Erythroblast (primary cell): ENCODE data around the gene HEG1.

Experiments used
- GATA1 ChIP-seq: IDR thresholded peaks from 2 replicates; pipeline ENCODE4 v1.6.1; 2011; ENCODE audit warnings: low read depth, mild to moderate bottlenecking, control low read depth, low read length, moderate library complexity
- POLR2A ChIP-seq: IDR thresholded peaks from 2 replicates; pipeline ENCODE4 v1.6.1; 2011; ENCODE audit warnings: mild to moderate bottlenecking, low read length

DNA sequence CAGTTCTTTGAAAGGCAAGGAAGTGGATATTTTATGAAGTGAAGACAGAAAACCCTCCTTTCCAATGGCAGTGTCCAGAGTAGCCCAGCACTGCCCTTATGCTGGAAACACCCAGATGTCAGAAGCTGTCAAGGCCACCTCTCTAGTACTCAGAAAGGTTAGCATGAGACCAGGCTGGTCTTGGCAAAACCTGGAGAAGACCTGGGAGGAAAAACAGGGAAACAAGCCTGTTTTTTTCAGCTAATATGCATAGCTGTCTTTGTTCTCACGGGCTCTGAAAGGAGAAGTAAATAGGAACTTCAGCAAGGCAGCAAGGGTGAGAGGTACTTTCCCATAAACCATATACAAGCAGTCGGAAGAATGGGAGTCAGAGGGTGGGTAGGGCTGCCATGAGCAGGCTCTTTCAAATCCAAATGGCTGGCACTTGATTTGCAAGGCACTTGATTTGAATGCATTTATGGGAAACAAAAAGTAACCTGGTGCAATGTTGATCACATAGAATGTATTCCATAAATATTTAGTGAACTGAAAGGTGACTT lies 55.8 kb downstream of the HEG1 start:
- TF ChIP-seq POLR2A (no peak), GATA1 (no peak)
